Measurements from ENCODE around the gene CKS1B.

The CKS1B gene

GRCh38 chr1:155016231-155016831 is 41.9 kb downstream of the CKS1B start:
- DNase-seq = no peak

- peak; percentile 91 for DNase-seq
Observed at GRCh38 chr1:155017041-155017945, 42.8 kb downstream of the CKS1B start.

GRCh38 chr1:155017946-155018316 is 43.5 kb downstream of the CKS1B start:
- DNase-seq = no peak

GRCh38 chr1:155018617-155019348 is 44.3 kb downstream of the CKS1B start:
- DNase-seq = no peak

- no peak for DNase-seq
Observed at GRCh38 chr1:155019377-155020245, 45.1 kb downstream of the CKS1B start.

- no peak for DNase-seq
Observed at GRCh38 chr1:155022136-155022926, 47.9 kb downstream of the CKS1B start.

GRCh38 chr1:155022927-155023236 is 48.4 kb downstream of the CKS1B start:
- no peak for DNase-seq

- no peak for DNase-seq
Observed at GRCh38 chr1:155023627-155024026, 49.1 kb downstream of the CKS1B start.

- DNase-seq = no peak
Observed at GRCh38 chr1:155024315-155024714, 49.8 kb downstream of the CKS1B start.

- no peak for DNase-seq
Observed at GRCh38 chr1:155026154-155026553, 51.7 kb downstream of the CKS1B start.

GRCh38 chr1:155026588-155026987 is 52.1 kb downstream of the CKS1B start:
- no peak for DNase-seq
